ENCODE measurements around the gene MAP3K4.
"Not testable (repeated sequence)": the region's sequence is repeated elsewhere in the genome, so short reads cannot be mapped to it uniquely, and the experiment has no call there.

The MAP3K4 gene

DNA sequence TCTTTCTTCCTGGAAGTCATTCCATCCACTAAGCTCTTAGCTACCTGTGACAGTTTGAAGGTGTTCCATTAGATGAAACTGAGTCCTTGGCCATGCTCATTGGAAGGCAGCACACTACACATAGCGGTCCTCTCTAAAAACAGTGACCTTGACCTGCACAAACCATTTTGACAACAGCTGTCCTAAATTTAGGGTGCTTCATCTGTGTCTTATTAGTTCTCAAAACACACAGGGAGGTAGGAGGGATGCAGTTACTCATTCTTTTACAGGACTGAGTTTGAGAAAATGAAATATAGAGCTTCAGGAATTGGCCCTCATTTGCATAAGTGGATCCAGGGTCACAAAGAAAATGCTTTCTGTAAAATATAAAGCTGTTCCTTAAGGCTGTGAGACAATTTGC, 20.4 kb upstream of the MAP3K4 start:
- FAIRE-seq: no peak

DNA sequence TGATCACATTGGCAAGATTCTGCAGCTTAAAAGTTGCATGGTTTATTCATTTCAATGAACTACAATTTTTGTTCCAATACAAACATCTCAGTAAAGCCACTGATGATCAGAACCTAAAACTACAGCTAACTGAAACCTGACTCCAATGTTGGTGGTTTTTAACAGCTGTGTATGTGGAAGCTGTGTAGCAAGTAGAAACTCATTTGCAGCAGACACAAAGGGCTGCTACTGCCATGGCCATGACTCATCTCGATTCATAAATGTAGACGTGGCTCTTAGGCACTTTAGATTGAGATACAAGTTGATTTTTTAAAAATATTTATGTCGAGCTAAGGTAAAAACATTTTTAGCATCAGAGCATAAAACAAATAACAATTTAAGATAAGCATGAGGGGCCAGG, 19.5 kb upstream of the MAP3K4 start:
- FAIRE-seq: no peak

DNA sequence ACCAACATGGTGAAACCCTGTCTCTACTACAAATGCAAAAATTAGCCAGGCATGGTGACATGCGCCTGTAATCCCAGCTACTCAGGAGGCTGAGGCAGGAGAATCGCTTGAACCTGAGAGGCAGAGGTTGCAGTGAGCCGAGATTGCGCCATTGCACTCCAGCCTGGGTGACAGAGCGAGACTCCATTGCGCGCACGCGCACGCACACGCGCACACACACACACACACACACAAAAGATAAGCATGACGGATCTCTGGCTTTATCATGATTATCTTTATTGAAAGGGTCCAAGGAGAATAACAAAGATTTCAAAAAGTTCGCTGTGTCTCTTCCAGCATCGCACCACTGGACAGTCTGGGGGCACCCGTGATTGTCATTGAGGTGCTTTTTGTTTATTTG, 19.0 kb upstream of the MAP3K4 start:
- FAIRE-seq: not testable (repeated sequence)

DNA sequence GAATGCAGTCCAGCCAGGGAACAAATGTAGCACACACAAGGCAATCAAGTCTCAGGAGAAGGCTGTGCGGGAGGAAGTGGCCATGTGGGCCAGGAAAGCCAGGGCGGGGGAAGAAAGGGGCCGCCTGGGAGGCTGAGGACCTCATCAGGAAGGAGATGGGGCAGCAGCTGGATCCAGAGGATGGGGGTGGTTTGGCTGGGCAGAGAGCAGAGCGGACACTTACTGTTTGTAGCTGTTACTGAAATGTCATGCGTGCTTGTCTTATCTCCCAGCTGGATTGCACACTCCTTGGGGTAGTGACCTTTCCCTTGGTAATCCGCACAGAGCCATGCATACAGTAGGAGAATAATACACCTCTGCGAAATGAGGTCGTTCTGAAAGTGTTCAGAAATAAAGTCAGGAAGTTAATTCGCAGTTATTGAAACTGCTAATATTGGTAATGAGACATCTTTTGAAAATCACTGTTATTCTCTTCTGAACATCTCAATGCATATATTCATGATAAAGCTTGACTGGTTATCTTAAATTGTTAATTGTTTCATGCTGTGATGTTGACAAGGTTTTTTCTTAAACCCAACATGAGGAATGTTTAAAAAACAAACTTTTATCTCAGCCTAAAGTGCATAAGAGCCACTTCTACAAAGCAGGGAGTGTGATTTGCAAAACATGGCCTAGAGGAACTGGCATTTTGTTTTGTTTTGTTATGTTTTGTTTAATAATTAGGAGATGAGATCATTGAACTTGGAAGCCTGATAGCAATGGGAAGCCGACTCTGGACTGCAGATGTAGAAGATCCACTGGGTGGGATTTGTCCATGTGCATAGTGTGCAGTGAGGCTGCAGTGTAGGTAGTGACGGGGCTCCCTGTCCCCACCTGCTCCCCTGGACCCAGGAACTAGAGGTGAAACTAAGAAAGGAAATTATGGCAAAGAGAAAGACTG, 18.0 kb upstream of the MAP3K4 start:
- FAIRE-seq: no peak

DNA sequence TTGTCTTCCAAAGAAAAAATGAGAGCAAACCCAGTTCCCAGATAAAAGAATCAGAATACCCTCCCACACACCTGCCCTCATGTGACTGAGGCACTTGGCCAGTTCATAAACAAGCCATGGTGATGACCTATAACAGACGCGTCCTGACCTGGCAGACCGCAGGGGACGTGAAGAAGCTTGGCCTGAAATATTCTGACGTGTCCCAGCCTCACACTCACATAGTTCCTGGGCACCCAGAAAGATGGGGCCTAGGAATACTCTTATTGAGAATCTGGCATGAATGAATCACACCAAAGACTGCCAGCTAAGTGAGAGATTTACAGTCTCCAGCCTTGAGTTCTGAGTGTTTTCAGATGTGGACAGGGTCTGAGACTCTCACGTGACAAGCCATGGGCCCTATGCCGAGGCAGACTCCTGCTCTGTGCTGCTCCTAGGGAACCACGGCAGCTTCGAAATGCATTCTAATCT, 17.2 kb upstream of the MAP3K4 start:
- FAIRE-seq: no peak

DNA sequence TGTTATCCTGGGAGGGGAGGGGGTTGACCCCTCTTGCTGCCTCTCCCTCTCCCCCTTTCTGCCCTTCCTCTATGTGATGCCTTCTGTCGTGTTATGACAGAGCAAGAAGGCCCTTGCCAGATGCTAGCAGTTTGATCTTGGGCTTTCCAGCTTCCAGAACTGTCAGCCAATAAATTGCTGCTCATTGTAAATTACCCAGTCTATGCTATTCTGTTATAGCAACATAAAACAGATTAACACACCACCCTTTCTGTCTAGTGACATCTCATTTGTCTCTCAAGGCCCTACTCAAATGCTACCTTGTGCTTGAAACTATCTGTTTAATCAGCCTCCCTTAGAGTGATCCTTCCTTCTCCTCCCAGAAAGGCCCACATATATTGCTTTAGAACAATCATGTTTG, 16.4 kb upstream of the MAP3K4 start:
- no peak for FAIRE-seq

DNA sequence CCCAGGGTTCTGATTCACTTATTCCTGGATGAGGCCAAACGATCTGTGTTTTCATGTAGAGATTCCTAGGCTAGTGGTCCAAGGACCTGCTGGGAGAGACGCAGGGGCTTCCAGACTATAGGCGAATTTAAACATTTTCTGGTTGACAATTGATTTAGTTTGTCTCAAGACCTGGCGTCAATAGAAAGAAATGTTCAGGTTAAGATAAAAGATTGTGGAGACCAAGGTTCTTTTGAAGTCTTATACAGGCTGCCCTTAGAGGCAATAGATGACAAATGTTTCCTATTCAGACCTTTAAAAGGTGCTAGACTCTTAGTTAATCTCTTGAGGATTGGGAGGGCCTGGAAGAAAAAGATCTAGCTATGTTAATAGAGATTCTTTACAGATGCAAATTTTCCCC, 15.6 kb upstream of the MAP3K4 start:
- FAIRE-seq: not testable (repeated sequence)

DNA sequence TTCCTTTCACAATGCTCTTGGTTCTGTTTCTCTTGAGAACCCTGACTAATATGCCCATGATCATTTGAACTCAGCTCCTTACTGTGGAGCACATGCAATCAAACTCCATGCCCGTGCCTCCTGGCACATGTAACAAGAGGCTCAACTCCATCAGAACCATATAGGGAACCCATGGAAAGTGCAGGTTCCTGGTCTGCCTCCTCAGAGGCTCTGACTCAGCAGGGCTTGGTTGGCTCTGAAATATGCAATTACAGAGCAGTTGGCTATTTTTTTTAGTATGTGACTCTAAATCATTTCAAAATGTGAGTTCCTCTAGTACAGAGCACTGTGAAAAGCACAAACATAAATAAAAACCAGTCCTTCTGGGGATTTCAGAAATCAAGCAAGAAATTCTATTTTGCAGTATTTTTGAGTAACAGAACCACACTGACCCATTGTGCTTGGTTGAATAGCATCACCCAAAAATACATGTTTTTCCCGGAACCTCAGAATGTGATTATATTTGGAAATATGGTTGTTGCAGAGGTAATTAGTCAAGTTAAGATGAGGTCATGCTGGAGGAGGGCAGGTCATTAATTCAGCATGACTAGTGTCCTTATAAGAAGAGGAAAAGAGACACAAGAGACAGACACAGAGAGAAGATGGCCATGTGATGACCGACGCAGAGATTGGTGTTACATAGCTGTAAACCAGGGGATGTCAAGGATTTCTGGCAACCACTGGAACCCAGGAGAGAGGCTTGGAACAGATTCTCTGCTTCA, 13.2 kb upstream of the MAP3K4 start:
- FAIRE-seq: no peak

DNA sequence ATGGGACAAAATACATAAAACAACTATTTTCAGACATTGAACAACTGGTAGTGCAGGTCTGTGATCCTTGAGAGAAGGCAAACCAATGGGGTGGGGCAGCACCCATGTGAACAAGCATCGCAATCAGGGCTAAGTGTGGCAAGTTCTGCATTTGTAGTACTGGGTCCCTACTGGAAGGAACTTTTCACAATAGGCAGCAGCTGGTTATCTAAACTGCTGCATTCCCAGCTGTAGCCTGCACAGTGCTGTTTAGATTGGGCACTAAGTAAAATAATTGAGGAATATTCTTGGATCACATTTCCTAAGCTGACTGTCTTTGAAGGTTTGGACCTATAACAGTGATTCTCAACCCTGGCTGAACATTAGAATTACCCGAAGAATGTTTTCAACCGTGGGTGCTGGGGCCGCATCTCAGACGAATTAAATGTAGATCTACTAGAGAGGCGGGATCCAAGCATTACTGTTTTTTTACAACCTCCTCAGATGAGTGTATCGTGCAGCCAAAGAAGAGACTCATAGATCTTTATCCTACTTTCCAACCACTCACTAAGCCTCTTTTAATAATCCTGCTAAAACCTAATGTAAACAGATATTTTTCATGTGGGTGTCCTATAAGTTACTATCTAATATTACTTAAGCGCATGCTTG, 12.4 kb upstream of the MAP3K4 start:
- no peak for FAIRE-seq

DNA sequence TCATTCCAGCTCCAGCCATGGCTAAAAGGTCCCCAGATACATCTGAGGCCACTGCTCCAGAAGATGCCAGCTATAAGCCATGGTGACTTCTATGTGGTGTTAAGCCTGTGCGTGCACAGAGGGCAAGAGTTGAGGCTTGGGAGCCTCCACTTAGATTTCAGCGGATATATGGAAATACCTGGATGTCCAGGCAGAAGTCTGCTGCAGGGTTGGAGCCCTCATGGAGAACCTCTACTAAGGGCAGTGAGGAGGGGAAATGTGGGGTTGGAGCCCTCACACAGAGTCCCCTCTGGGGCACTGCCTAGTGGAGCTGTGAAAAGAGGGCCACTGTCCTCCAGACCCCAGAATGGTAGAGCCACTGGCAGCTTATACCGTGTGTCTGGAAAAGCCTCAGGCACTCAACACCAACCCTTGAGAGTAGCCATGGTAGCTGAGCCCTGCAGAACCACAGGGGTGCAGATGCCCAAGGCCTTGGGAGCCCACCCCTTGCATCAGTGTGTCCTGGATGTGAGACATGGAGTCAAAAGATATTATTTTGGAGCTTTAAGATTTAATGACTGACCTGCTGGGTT, 8.1 kb upstream of the MAP3K4 start:
- not testable (repeated sequence) for FAIRE-seq

DNA sequence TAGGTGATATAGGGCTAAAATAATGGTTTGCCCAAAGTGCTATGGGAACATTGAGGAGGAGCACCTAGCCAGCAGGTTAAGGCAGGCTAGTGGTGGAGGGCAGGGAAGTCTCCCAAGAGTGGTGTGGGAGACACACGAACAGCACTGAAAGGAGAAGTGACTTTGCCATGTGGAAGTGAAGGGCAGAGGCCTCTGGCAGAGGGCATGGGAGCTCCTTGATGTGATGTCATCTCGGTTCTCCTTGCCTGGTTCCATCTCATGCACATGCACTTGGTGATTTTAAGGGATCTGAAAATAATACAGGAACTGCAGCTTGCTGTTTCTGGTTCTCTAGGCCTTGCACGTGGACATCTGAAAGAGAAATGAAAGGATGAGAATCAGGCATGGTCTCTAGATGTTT, 4.7 kb upstream of the MAP3K4 start:
- FAIRE-seq: no peak

DNA sequence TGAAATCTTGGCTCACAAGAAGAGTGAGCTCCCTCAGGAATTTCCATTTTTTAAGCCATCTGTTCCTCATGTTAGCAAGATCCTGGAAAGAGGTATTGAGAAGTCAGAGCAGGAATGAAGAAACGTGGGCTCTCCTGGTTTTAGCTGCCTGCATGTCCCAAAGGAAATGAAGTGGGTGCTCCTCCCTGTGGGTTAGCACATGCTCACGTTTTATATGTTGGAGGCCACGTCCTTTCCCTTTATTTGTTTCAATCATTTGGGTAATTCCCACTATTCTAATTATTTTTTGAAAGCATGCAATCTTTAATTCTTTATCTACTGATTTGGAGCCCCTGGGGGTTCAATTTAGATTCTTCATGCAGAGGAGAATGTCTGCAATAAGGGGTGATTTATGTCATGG, 4.3 kb upstream of the MAP3K4 start:
- FAIRE-seq: no peak

DNA sequence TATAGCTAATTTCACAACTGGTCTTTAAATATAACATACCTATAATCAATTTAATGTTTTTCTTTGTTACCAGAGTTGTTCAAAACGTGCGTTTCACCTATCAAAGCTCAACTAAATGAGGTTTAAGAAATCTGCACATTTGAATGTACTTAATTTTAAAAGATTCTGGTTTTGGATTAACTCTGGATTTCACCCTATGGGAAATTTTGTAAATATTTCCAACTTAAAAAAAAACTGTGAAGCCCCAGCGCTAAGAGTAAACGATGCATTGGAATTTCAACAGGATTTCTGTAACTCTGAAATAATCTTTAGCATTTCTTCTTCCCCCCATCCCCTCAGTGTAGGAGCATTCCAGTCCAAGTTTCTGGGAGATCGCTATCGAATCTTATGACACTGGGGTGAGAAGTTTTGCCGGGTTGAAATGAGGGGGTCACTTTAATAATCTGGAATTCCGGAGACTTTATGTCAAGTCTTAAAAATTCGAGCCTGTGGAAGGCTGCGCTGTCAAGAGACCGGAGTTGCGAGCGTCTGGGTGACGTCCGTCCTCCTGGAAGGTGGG, 643 bp upstream of the MAP3K4 start:
- FAIRE-seq: no peak

DNA sequence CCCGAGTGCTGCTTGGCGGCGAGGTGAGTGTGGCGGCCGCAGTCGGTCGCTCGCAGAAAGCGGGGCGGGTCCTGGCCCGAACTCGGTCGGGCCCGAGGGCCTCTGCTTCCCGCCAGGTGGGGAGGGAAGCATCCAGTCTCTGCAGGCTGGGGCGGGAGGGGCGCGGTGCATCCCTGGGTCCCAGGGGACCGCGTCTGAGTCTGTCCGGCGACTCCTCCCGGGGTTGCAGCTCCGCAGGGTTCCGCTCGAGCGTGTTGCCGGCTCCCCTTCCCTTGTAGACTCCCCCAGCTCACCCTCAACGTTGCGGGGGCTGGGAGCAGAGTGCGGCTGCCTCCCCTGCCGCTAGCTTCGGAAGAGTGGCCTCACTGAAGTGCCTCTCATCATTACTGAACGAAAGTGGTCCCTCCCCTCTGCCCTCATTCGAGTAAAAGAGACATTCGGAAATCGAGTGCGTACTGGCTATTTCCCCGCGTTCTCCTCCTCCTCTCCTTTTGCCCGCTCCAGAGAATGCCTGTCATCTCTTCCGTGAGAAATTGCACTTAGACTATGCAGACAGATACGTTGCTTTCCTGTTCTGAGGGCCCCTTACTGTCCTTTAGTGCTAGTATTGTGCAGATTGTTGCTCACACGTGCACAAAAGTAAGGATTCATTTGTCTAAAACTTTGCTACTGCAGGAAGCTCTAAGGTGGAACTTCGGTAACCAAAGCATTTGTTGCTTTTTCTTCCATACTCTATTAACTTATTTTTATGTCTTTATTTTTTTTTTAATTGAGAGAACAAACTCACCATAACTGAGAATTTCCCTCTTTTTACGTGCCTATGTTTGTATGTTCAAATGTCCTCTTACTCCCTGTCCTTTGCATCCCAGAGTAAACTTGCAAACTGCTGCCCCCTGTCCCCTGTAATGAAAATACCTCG, 751 bp downstream of the MAP3K4 start:
- FAIRE-seq: peak; percentile 89

DNA sequence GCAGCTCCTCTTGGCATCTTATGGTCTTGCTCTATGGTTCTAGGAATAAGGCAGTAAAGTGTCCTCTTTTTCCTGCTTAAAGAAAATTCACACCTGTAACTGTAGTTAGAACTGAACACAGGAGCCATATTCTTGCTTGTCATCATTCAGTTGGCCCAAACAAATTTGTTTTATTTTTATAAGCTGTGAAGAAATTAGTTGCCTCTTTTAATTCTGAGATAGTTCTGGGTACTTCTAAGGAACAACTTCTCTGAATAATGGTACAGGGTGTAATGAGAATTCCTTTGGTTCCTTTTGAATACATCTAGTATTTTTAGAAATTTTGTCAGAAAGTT, 1.4 kb downstream of the MAP3K4 start:
- FAIRE-seq: no peak

DNA sequence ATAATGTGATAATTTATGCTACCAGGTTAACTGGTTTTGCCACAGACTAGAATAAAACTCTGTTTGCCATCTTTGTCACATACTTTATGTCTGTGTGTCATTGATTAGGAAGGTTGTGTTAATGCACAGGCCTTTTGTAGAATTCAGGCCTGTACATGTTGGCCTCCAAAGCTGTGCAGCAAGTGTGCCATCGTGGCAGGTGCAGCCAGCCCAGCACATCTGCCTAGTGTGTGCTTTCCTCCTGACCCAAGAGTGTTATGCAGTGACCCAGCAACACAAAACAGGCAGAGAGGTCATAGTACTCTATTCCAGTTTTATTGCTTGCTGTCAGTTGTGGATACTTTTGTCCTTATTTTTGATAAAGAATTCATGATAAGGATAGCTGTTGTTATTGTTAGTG, 3.7 kb downstream of the MAP3K4 start:
- no peak for FAIRE-seq

DNA sequence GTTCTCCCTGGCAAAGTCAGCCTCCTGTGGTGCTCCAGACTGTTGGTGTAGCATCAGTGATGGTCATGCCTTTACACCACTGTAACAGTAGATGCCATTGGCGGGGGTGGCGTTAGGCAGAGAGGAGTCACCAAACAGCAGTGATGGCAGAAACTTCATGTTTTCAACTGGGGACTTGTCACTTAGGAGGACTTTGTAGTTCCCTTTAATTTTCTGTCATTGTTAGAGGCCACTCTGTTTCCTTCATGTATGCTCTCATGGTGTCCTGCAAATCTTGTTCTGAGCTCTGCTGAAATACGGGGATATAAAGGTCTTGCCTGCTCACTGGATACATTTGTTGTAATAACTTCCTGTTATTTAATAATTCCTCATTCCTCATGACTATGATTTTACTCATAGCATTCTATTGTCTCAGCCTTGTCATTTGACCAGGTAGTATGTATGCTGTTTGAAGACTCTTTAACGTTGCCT, 4.6 kb downstream of the MAP3K4 start:
- no peak for FAIRE-seq

DNA sequence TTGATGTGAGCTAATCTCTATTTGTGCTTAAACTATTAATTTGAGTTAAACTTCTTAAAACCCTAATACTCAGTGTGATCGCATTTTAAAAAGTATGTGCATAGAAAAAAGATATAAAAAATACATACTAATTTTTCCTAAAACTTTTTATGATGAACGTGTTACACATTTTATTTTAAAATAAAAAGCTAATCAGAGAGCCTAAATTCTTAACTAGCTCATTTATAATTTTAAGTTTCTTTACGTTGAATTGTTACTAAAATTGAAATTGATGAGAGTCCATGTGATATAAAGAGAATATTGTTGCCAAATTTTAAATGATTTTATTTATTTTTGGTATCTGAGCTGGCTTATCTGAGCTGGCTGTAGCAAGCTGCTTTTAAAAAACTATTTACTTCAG, 6.6 kb downstream of the MAP3K4 start:
- FAIRE-seq: peak; percentile 5

DNA sequence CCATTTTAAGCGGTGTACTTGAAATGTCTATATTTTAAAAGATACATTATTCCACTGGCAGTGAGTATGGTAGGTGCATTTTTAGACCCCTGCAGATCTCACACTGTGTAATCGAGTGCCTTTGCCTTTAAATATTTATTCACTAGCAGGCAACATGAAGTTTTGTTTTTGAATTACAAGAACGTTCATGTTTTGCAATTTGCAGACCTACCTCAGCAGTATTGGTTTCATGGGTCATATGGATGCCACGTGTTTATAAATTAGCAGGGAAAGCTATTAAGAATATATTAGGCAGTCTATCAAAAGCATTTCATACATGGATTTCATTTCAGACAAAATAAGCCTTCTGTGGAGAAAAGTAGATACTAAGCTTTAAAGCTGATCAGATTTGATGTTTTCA, 7.2 kb downstream of the MAP3K4 start:
- FAIRE-seq: no peak

DNA sequence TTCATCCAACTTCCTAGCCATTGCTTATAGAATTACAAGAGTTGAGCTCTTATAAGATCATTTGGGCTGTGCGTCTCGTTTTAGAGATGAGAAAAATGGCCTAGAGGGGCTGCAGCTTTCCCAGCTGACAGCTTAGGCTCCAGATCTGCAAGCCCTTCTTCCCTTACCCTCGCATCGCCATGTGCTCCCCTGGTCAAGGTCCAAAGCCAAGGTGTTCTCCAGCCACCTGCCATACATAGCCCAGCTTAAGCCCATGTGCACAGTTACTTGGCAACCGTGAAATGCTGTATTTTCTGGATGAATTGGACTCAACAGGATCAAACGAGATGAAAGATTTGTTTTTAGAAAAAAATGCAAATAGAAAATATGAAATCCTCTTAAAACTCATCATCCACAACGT, 7.9 kb downstream of the MAP3K4 start:
- no peak for FAIRE-seq

DNA sequence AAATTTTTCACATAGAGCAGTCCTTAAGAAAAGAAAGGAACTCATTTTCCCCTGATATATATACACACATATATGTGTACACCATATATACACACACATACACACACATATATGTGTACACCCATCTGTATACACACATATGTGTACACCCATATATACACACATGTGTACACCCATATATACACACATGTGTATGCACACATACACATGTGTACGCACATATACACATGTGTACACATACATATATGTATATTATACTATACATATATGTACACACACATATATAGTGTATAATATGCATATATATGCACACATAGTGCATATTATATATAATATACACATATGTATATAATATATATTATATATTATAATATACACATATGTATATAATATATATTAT, 9.1 kb downstream of the MAP3K4 start:
- no peak for FAIRE-seq

DNA sequence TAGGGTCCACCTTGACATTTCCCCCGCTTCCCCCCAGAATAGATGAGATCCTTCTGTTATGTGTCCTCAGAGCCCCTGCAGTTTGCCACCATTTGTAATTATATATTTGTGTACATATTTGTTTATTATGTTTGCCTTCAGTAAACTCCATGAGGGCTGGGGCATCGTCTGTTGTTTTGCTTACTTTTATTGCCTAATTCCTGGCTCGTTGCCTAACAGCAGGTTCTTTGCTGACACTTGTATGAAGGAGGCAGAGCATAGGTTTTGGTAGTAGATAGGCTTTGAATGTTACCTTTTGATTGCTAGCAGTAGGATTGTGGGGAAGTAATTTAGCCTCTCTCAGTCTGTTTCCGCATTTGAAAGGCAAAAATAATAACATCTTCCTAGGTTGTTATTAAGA, 9.9 kb downstream of the MAP3K4 start:
- no peak for FAIRE-seq

Data from TTC549 (cell line).